CD4-positive, alpha-beta T cell treated with Interleukin-17A for 4 hours (primary cell): Measurements from ENCODE around the gene IBA57.
"Not testable (repeated sequence)": the region's sequence is repeated elsewhere in the genome, so short reads cannot be mapped to it uniquely, and the experiment has no call there.

Experiments
- DNase-seq: peaks from one replicate; pipeline ENCODE4 v3.0.0-alpha.2; 2020; ENCODE audit warnings: mixed read lengths

The IBA57 gene

GRCh38 chr1:228173528-228174481, 8.2 kb downstream of the IBA57 start:
- not testable (repeated sequence) for DNase-seq

DNA sequence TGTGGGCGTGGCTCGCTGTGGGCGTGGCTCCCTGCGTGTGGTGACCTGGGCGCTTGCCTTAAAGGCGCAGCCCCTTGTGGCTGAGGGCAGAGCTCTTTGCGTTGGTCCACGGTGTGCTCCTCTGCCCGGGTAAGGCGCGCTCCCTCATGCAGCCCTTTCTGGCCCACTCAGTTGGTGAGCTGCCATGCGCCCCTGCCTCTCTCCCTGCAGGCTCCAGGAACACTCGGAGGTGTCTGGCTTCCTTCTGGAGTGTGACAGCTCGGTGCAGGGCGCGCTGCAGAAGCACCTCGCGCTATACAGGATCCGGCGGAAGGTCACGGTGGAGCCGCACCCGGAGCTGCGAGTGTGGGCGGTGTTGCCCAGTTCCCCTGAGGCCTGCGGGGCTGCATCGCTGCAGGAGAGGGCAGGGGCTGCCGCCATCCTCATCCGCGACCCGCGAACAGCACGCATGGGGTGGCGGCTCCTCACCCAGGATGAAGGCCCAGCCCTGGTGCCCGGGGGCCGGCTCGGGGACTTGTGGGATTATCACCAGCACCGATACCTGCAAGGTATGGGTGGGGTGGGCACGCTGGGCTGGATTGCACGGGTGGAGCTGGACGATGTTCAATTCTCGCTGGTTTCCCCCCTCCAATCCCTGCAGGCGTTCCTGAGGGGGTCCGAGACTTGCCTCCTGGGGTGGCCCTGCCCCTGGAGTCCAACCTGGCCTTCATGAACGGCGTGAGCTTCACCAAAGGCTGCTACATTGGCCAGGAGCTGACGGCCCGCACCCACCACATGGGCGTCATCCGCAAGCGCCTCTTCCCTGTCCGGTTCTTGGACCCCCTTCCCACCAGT, 9.1 kb downstream of the IBA57 start:
- no peak for DNase-seq

DNA sequence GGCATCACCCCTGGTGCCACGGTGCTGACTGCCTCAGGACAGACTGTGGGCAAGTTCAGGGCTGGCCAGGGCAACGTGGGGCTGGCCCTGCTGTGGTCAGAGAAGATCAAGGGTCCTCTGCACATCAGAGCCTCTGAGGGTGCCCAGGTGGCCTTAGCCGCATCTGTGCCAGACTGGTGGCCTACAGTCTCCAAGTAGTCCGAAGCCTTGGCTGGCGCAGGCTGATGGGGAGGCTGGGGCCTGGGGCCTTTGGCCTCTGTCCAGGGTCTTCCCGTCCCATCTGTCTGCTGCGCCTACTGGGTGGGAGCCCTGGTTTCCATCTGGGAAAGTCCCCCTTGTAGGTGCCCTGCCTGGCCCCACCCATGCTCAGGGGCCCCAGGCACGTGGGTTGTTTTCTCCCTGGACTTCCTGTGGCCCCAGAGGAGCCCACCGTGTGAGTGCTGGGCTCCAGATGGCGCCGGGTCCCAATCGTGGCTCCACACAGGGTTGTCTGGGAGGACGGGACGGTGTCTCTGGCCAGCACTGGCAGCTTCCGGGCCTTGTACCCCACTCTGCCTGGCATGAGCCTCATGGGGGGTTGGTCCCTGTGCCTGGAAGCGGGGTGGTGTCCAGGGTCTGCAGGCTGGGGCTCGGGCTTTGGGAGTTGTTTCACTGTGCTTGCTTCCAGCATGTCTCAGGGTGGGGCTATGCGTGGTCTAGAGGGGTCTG, 9.9 kb downstream of the IBA57 start:
- DNase-seq, result no peak

DNA sequence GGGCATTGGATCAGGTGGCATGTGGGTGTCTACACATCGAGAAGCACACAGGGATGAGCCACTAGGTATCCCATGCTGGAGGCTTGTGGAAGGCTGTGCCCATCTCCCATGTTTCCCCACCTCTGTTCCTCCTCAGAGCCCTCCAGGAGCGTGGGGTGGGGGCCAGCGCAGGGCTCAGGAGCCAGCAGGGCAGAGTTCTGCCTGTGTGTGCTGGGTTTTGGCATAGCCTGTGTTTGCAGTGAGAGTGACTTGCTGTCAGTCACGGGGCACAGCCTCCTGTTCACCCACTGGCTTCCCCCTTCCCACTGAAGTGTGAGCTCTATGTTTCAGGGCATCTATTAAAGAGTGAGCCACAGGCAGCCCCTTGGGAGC, 10.4 kb downstream of the IBA57 start:
- no peak for DNase-seq

DNA sequence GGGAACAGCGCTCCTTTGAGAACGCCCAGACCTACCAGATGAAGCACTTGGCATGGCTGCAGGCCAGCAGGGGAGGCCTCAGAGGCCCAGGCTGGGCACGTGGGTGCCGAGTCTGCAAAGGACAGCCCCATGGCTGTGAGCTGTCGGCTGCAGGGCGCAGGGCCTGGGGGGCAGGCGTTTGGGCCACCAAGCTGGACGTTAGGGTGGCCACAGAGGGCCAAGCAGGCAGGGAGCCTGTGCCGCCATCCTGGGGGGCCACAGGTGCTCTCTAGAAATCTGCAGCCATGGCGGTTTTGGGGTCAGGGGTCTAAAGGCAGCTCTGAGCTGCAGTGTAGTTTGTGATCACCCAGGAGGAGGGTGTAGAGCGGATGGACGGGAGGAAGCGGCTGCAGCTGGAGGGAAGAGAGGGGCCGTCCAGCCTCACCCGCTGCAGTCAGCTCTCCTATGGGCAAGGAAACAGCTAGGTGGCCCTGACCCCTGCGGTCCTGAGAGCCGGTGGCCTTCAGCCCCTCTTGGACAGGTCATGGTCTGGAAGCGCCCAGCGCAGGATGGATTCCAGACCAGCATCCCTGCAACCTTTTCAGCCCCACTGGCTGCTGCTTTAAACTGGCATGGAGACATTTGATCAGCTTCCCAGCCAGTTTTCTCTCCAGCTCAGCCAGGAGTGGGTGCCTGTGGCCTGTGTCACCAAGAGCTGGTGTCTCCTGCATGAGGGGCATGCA, 11.0 kb downstream of the IBA57 start:
- DNase-seq, result no peak

DNA sequence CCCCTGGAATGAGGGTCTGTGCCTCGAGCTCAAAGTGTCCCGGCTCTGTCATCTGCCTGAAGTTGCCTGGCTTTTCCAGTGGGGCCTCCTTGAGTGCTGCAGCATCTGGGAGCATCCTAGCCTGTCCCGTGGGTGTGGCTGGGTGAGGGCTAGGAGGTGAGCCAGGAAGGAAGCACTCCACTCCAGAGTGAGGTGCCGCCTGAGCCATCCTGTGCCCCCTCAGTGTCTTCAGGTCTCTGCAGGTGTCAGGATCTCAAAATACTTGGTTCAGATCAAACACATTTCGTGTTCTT, 11.5 kb downstream of the IBA57 start:
- no peak for DNase-seq

- DNase-seq, result no peak
These were observed 12.4 kb downstream of the IBA57 start for GRCh38 chr1:228177721-228178710.

DNA sequence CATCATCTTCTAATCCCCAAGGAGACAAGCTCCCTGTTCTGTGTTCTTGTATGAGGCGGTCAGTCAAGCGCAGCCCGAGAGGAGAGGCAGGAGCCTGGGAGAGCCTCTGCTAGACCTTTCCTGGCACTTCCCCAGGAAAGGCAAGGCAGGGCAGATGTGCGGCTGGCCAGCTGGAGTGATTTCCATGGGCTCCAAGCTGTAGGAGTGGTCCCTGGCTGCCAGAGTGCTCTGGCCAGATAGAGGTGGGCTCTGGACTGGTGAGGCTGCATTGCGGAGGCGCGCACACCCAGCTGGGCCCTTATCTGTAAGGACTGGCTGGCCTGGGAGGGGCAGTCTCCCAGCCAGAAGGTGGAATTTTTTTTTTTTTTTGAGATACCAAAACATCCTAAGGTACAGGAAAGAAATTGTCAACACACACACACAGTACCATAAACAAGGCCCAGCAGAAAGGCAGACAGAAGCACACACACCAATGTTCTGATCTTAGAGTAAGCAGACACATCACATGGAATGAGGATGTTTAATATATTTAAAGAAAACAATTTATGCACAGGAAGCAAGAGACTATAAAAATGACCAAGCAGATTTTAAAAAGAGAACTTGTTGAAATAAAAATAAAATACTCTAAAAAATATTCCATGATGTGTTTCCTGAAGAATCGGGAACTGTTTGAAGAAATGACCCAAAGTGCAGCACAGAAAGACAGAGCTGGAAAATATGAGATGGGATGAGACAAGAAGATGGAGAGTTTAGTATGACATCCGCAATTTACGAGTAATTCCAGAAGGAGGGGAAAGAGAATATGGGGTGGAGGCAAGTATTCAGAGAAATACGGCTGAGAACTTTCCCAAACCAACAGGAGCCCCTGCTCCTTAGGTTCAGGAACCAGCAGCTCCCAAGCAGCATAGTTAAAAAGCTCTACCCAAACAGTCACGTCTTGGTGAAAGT, 13.4 kb downstream of the IBA57 start:
- no peak for DNase-seq

- no peak for DNase-seq
These were observed 14.8 kb downstream of the IBA57 start for GRCh38 chr1:228180271-228180958.

GRCh38 chr1:228180959-228181644, 15.5 kb downstream of the IBA57 start:
- DNase-seq, result no peak

DNA sequence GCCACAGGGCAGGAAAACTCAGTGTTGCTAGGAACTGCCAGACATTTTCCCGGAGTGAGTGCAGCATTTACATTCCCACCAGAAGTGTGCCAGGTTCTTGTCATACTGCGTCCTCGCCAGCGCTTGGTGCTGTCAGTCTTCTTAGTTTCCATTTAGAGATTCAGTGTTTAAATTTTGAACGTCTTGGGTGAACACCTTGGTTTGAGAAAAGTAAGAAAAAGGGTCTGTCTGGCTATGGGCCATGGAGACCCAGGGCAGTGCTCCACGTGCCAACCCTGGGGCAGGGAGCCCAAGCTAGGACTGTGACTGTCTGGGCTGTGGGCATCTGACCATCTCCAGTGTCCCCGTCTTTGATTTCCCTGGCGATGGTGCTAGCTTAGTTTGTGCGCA, 16.0 kb downstream of the IBA57 start:
- DNase-seq, result no peak

- DNase-seq, result no peak
These were observed 16.9 kb downstream of the IBA57 start for GRCh38 chr1:228182296-228183030.

GRCh38 chr1:228184152-228184551, 18.5 kb downstream of the IBA57 start:
- DNase-seq, result no peak

- DNase-seq, result peak; percentile 52
These were observed 20.0 kb downstream of the IBA57 start for GRCh38 chr1:228185641-228185965.

DNA sequence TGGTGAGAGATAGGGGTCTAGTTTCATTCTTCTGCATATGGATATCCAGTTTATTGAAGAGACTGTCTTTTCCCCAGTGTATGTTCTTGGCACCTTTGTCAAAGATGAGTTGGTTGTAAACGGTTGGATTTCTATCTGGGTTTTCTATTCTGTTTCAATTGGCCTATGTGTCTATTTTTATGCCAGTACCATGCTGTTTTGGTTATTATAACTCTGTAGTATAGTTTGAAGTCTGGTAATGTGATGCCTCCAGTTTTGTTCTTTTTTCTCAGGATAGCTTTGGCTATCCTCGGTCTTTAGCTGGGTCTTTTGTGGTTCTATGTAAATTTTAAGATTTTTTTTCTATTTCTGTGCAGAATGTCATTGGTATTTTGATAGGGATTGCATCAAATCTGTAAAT, 22.6 kb downstream of the IBA57 start:
- DNase-seq, result not testable (repeated sequence)

DNA sequence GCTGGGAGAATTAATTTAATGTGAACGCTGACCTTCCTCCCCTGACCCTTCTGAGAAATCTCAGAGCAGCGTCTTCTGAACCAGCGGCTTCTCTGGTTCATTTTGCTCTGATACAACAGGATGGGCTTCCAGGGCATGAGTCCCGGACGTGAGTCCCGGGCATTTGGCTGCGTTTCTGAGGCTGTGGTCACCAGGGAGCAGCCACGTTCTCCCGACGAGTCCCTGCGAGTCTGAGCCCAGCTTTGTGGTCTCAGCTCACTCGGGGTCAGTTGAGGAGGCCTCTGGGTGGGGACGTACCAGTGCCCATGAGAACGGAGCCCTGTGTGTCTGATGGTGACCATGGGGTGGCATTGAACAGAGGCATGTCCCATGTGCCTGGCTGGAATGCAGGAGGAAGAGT, 24.6 kb downstream of the IBA57 start:
- no peak for DNase-seq

DNA sequence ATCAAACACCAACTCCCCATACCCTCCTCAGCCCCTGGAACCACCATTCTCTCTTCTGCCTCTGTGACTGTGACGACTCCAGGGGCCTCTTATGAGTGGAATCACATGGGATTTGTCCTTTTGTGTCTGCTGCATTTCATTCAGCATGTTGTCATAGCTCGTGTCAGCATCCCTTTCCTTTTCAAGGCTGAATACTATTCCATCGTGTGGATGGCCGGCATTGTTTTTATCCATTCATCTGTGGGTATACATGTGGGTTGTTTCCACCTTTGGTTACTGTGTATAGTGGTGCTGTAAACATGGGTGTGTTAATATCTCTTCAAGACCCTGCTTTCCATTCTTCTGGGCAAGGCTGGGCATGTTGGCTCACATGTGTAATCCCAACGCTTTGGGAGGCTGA, 25.2 kb downstream of the IBA57 start:
- DNase-seq, result no peak

DNA sequence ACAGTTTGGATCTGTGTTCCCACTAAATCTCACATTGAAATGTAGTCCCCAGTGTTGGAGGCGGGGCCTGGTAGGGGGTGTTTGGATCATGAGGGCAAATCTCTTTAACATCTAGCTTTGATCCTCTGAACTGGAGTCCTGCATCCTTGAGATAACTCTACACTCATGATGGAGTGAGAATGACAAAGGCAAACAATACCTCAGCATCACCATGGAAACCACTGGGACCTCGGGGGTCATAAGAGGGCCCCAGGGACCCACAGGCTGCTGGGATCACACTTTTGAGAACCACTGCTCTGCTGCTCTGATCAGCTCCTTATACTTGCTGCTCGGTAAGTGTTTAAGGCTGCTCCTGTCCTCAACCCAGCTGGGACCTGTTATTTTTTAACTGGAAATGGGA, 28.8 kb downstream of the IBA57 start:
- DNase-seq, result no peak
